Dedifferentiated amniotic fluid mesenchymal stem cell (primary cell): ENCODE data around the gene CDK5.

ENCODE experiments used
- DNase-seq: peaks from one replicate; pipeline ENCODE4 v3.0.0-alpha.2; 2016; ENCODE audit errors: extremely low spot score

Gene CDK5

GRCh38 chr7:151057506-151057988 lies at the start of gene CDK5:
CDK5 (minus strand) TSS chr7:151057897; CDS start chr7:151057848, 49 bp downstream.
- DNase-seq: no peak

GRCh38 chr7:151104411-151105235 lies 46.9 kb upstream of the CDK5 start:
- peak; percentile 31 for DNase-seq

GRCh38 chr7:151103973-151104372 lies 46.3 kb upstream of the CDK5 start:
- DNase-seq: no peak

DNA sequence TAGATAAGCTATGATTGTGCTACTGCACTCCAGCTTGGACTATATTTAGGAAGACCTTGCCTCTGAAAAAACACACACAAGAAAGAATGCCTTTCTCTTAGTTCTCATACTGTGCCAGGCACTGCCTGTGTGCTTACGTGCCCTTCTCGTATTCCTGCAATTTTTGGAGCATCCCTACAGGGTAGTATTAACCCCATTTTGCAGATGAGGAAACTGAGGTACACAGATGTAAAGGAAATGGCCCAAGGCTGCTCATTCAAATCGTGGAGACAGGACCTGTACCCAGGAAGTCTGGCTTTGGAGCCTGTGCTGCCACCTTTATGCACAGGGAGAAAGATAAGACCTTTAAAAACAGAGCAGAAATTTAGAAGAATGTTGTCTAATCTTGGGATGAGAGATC lies 45.3 kb upstream of the CDK5 start:
- DNase-seq: no peak

DNA sequence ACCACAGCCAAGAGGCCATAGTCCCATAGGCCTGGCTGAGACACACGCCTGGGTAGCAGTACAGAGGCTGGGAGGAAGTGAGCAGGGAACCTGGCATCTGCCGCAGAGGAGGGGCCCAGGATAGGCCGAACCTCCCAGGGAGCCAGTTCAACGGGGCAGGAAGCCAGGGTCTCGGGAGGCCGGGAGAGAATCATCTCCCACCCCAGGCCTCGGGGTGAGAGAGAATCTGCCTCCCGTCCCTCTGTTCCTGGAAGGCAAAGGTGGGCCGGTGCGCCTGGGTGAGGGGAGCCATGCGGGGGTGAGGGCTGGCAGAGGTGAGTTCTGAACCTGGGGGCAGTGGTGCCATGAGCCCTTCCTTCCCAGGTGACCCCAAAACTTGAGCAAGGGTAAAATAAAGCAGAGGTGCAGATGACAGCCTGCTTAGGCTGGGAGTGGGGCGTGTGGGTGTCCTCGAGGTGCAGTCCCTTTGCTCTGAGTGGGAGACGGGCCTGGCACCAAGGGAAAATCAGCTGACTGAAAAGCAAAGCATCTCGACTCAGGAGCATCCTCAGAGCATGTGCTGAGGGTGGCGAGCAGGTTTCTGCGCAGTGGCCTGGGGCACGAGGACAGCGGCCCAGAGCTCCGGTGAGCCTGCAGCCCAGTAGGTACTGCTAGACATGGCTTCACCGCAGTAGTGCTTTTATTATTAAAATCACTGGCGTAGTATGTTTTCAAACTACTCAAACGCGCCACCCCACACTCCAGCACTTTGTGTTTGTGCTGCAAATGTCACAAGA lies 44.1 kb upstream of the CDK5 start:
- DNase-seq: no peak

DNA sequence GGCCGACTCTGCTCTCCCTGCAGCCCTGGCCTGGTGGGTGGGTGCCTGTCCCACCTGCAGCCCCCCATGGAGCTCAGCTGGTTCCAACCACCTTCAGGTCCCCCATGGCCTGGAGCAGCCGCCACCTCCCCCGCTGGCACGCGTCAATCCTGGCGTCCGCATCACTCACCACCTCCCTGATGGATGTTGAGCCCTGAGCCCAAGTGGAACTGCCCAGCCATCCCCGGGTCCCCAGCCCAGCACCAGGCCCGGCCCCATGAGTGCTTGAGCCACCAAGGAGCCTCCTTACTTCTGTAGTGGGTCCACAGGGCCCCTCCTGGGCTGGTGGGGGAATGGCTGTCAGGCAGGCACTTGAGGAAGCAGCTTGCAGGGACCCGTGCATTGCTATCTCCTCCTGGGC lies 43.2 kb upstream of the CDK5 start:
- no peak for DNase-seq

- no peak for DNase-seq
Measured at GRCh38 chr7:151099486-151100211, 42.0 kb upstream of the CDK5 start.

DNA sequence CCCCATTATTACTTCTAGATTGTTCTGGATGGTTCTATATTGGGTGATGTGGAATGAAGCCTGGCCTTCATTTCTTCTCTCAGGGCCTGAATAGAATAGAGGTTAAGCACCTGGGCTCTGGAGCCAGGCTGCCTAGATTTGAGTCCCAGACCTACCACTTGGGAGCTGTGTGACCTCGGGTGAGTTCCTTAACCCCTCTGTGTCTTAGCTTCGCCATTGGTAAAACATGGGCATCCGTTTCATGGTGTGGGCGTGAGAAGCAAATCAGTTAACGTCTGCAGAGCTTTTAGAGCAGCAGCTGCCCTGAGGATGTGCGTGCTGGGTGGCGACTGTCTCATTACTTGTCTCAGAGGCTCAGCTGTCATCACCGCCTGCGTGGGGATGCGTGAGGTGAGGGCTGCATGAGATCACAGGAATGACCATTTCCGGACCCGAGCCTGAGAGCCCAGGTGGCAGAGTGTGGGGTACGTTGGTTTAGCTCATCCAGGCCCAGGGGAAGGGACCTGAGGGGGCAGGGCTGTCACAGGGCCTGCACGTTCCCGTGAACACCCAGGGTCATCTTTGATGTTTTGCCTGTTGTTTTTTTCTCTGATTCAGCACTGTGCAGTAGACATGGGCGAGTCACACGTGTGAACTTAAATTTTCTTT lies 38.3 kb upstream of the CDK5 start:
- no peak for DNase-seq

- no peak for DNase-seq
Measured at GRCh38 chr7:151095123-151095797, 37.6 kb upstream of the CDK5 start.

DNA sequence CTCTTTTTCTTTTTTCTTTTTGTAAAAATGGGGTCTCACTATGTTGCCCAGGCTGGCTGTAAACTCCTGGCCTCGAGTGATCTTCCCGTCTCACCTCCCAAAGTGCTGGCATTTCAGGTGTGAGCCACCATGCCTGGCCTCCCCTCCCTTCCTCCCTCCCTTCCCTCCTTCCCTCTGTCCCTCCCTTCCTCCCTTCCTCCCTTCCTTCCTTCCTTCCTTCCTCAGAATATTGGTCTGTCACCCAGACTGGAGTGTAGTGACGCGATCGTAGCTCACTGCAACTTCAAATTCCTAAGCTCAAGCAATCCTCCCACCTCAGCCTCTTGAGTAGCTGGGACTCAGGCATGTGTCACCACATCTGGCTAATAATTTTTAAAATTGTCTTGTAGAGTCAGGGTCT lies 37.0 kb upstream of the CDK5 start:
- no peak for DNase-seq

GRCh38 chr7:151093748-151094147 lies 36.1 kb upstream of the CDK5 start:
- DNase-seq: no peak

DNA sequence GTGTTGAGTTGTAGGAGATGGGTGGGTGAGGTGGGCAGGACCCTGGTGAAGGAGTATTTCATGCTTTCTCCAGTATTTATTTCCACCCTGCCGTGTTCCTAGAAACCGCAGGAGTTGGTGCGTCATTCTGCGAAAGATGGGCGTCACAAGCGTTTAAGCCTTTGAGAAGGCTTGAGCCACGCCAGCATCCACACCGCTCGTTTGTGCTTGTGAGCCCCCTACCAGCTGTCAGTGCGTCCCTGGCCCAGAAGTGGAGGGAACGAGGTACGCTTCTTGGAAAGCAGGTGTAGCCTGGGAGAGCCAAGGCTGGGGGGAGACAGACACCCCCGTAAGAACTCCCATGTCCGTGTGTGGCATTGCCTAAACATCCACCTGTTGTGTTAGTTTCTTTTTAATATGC lies 34.3 kb upstream of the CDK5 start:
- no peak for DNase-seq

GRCh38 chr7:151091431-151091830 lies 33.7 kb upstream of the CDK5 start:
- DNase-seq: no peak

DNA sequence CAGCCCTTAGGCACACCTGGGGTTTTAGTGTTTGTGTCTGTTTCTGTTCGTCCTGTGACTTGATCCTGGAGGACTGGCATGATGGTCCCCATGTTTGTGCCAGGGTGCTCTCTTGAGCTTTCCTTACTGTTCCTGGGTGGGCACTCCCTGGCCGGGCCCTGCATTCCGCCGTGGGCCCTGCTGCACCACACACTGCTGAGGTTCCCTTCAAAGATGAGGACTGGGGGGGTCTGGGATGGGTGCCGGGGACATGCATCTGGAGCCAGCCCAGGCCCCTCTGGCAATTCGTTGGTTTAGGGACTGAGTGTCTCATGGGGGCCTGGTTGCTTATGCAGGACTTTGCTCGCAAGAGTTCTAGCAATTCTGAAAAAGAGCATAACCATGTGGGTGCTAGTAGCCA lies 33.3 kb upstream of the CDK5 start:
- no peak for DNase-seq

DNA sequence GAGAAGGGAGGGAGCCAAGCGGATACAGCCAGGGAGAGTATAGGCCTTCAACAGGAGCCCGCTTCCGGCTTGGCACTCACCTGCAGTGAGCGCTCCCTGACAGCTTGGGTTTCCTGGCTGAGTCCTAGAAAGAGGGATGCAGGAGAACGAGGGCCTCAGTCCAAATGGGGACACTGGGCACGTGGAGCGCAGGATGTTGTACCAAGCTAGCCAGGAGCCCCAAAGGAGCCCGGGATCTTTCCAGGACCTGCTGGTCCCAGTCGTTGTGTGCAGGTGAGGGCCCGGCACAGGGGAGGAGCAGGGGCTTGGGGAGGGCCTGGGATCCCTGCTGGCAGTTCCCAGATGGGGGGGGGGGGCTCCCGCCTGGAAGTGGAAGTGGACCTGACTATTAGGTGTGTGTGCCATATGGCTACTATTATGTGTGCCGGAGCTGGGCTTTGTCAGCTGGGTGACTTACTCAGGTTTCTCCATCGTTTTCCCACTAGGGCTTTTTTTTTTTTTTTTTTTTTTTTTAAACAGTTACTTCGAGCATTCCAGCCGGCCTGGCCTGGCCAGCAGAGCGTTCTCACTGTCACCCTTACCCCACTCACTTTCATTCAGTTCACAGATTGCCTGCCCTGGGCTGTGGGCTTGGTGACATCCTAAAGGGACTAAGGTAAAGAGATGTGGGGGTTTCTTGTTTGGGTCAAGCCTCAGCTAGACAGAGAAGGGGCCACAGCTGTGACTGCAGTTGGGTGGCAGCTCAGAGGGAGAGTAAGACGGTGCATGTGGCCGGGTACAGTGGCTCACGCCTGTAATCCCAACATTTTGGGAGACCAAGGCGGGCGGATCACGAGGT lies 32.4 kb upstream of the CDK5 start:
- no peak for DNase-seq

GRCh38 chr7:151088856-151089699 lies 31.4 kb upstream of the CDK5 start:
- DNase-seq: peak; percentile 54

DNA sequence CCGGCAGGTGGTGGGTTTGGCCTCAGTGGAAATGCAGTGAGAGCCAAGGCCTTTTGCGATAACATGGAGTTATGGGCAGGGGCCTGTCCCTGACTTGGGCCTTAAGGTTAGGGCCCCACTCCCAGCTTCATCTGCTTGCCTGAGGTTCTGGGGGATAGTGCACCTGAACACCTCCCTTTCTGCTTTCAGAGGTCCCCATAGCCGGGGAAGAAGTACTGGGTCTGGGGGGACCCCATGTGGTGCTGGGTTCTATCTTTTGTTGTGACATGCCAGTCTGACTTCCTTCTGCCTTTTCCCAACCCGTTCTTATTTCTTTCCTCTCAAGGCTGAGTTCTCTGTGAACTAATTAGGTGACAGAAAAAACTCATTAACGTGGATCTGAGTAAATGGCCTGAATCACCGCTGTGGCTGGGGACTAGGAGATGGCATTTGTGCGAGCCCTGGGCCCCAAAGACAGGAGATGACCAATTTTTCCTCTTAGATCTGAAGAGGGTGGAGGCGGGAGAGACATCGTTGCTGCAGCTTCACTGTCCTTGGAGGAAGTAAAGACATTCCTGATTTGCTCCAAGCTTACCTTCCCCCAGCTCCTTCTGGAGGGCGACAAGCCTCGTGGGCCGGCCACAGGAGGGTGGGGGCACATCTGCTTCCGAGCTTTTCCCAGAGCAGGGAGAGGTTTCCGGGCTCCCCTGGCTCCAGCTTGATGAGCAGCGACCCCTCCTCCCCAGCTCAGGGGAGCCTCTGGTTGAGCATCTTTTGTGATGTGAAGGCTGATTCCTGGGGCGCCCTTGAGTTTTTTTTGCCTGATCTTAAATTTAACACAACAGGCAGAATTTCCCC lies 30.5 kb upstream of the CDK5 start:
- DNase-seq: peak; percentile 16

GRCh38 chr7:151087245-151088018 lies 29.7 kb upstream of the CDK5 start:
- peak; percentile 25 for DNase-seq
